C4-2B (cell line): ENCODE results near the gene MORF4L1.

ENCODE experiments used
- ZFX ChIP-seq: fragments of 450-650 bp; IDR thresholded peaks from 2 replicates; pipeline ENCODE4 v1.6.1; 2017
- TF ChIP-seq, protein P1 (sequence below): fragments of 450-650 bp; conservative IDR thresholded peaks from 2 replicates; pipeline ENCODE4 v1.5.1; 2017; ENCODE audit warnings: mild to moderate bottlenecking

DNA sequence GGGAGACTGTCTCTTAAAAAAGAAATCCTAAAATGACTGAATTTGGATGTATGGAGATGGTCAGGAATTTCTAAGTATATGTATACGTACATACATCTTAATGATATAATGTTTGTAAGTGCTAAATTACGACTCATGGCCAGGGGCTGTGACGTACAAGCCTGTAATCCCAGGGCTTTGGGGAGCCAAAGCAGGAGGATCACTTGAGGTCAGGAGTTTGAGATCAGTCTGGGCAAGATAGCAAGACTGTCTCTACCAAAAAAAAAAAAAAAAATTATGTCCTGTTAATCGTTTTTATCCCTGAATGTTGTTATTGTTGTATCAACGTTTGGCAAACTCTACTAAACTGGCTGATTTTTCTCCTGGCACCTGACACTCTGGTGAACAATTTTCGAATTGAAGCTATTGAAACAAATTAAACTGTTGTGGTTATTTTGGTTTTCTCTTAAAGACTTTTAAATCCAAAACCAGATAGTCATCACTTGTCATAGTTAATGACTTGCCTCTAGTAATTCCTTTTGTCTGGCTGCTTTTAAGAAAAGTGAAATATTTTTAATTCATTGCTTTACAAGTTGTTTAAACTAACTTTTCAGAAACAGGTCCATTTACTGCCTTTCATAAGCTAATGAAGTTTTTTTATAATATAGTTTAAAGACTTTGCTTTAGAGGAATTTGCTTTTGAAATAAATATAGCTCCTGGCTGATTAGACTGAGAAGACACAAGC lies 7.0 kb downstream of the MORF4L1 start:
- TF ChIP-seq, protein P1, sequence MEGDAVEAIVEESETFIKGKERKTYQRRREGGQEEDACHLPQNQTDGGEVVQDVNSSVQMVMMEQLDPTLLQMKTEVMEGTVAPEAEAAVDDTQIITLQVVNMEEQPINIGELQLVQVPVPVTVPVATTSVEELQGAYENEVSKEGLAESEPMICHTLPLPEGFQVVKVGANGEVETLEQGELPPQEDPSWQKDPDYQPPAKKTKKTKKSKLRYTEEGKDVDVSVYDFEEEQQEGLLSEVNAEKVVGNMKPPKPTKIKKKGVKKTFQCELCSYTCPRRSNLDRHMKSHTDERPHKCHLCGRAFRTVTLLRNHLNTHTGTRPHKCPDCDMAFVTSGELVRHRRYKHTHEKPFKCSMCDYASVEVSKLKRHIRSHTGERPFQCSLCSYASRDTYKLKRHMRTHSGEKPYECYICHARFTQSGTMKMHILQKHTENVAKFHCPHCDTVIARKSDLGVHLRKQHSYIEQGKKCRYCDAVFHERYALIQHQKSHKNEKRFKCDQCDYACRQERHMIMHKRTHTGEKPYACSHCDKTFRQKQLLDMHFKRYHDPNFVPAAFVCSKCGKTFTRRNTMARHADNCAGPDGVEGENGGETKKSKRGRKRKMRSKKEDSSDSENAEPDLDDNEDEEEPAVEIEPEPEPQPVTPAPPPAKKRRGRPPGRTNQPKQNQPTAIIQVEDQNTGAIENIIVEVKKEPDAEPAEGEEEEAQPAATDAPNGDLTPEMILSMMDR: no peak
- no peak for TF ChIP-seq ZFX
